ENCODE results near the gene SRRM4. TPM values are rescaled to one million over a fixed set of nuclear protein-coding genes. Genes with fewer than 3 reads are reported as not detected.

Gene SRRM4
- total and polyA plus RNA-seq, 10 donors, result under 0.01 TPM; not detected in 8

DNA sequence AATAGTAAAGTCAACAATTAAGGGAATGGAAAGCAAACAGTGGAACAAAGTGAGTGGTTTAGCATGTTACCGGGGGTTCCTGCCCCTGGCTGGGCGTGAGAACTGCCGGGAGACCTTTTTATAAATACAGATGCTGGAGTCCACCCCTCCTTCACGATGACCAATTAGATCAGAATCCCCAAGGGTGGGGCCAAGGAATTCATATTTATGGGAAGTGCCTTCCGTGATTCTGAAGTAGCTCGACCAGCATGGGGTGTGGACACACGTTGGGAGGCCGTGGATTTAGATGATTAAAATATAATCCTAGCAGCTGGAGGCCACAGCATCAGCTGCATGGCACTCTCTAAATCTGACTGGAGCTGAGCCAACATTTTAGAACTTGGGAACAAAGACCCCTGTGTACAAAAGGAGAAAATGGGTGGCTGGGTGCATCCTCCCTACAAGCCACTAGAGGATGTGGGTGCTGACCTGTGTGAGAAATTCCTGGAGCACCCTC lies 87.9 kb downstream of the SRRM4 start:
- no peaks in the 10 kb centered on the region for H3K9me3 ChIP-seq
- TF ChIP-seq, protein P1, sequence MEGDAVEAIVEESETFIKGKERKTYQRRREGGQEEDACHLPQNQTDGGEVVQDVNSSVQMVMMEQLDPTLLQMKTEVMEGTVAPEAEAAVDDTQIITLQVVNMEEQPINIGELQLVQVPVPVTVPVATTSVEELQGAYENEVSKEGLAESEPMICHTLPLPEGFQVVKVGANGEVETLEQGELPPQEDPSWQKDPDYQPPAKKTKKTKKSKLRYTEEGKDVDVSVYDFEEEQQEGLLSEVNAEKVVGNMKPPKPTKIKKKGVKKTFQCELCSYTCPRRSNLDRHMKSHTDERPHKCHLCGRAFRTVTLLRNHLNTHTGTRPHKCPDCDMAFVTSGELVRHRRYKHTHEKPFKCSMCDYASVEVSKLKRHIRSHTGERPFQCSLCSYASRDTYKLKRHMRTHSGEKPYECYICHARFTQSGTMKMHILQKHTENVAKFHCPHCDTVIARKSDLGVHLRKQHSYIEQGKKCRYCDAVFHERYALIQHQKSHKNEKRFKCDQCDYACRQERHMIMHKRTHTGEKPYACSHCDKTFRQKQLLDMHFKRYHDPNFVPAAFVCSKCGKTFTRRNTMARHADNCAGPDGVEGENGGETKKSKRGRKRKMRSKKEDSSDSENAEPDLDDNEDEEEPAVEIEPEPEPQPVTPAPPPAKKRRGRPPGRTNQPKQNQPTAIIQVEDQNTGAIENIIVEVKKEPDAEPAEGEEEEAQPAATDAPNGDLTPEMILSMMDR (IDR thresholded peaks at IDR 0.05 in 8 of 11, conservative IDR thresholded peaks at IDR 0.05 in 3 of 11), result no peak
- TF ChIP-seq POLR2AphosphoS5 (IDR thresholded peaks at IDR 0.05) (no peak), POLR2A (IDR thresholded peaks at IDR 0.05) (no peak)
- H3K27ac ChIP-seq, result no peak overlapping the region
- peaks cover 0 to 28% (median 0%) of the 10 kb centered on the region in 7 donors for H3K27me3 ChIP-seq (replicated peaks in 1 of 7)
- H3K4me3 ChIP-seq, result no peak overlapping the region
- DNase-seq, result no peak
- intact Hi-C loops (cut with DNase I; ENCODE audit: low total_unique reads), result no loop called here
- H3K36me3 ChIP-seq, result no peaks in the 10 kb centered on the region
- WGBS, 5 donors, result 25 to 43% (median 35%) methylated on average over 8 of the region's 8 CpGs
- no peaks in the 10 kb centered on the region for H3K4me1 ChIP-seq

DNA sequence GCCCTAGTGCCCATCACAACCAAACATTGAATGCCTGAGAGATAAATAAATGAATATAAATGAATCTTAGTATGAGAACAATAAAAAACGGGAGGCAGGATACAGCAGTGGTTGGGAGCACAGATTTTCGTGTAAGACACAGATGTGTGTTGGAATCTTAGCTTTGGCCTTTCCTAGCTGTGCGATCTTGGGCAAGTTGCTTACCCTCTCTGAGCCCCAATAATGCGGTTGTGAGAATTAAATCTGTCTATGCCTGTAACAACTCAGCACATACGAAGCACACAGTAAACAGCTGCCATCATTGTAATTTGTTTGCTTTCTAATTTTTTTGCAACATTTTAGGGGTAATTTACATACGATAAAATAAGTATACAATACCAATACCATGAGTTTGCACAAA lies 89.8 kb downstream of the SRRM4 start:
- no peaks in the 10 kb centered on the region for H3K9me3 ChIP-seq
- no peaks in the 10 kb centered on the region for H3K36me3 ChIP-seq
- TF ChIP-seq POLR2A (IDR thresholded peaks at IDR 0.05), result no peak
- TF ChIP-seq, protein P1 (IDR thresholded peaks at IDR 0.05 in 8 of 11, conservative IDR thresholded peaks at IDR 0.05 in 3 of 11), result no peak
- no peak for TF ChIP-seq POLR2AphosphoS5 (IDR thresholded peaks at IDR 0.05)
- WGBS, 5 donors, result 77 to 84% (median 80%) methylated on average over 6 of the region's 6 CpGs
- no peak overlapping the region for H3K27ac ChIP-seq
- peaks cover 0 to 28% (median 0%) of the 10 kb centered on the region in 7 donors for H3K27me3 ChIP-seq (replicated peaks in 1 of 7)
- no peak for DNase-seq
- intact Hi-C loops (cut with DNase I; ENCODE audit: low total_unique reads), result no loop called here
- no peak overlapping the region for H3K4me3 ChIP-seq
- no peaks in the 10 kb centered on the region for H3K4me1 ChIP-seq

DNA sequence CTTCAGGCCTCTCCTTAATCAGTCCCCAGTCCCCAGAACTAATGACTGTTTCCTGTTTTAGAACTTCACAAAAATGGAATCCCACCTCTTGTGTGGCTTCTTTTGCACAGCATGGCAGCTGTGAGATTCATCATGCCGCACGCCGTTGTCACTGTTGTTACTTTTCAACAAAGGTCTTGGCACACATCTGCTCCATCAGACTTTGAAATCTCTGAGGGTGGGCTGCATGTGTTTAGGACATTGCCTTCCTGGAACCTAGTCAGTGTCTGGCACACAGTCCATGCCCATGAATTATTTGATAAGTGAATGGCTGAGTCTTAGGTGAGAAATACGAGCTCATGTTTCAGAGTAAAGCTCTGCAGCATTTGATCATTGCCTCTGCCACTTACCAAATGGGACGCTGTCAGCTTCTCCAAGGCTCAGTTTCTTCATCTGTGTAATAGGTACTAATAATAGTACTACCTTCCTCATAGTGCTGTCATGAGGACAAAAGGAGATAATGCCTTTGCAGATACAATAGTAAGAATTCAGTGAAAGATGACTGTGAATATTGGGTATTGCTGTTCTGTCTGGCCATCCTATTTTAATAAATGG lies 90.4 kb downstream of the SRRM4 start:
- Histone ChIP-seq H3K9me3 (no peaks in the 10 kb centered on the region), H3K27ac (no peak overlapping the region), H3K4me1 (no peaks in the 10 kb centered on the region), H3K36me3 (no peaks in the 10 kb centered on the region), H3K27me3 (replicated peaks in 1 of 7) (peaks cover 0 to 28% (median 0%) of the 10 kb centered on the region in 7 donors), H3K4me3 (no peak overlapping the region)
- intact Hi-C loops (cut with DNase I; ENCODE audit: low total_unique reads), result no loop called here
- TF ChIP-seq POLR2A (IDR thresholded peaks at IDR 0.05), result no peak
- TF ChIP-seq, protein P1 (IDR thresholded peaks at IDR 0.05 in 8 of 11, conservative IDR thresholded peaks at IDR 0.05 in 3 of 11), result no peak
- TF ChIP-seq POLR2AphosphoS5 (IDR thresholded peaks at IDR 0.05), result no peak
- DNase-seq, result no peak
- 77 to 84% (median 78%) methylated on average over 5 of the region's 5 CpGs for WGBS, 5 donors

DNA sequence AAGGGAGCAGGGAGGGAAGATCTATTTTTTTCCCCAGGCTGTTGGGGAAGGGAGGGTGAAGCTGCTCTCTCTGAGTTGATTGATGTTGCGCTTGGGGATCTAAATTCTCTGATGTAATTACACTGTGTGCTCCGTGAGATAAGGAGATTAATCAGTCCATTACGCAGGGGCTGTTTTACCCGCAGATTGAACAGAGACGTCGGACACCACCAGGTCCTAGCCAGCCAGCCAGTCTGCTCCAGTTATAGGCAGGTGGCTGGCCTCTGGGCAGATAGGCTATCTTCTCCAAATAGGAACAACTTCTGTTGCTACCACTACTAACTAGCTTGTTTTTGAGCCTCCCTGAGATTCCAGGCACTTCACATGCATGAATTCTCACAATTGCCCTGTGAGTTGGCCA lies 91.1 kb downstream of the SRRM4 start:
- 48 to 61% (median 54%) methylated on average over 6 of the region's 6 CpGs for WGBS, 5 donors

More for the DNA sequence above, 91.1 kb downstream of the SRRM4 start:
- Histone ChIP-seq H3K27me3 (replicated peaks in 1 of 7) (peaks cover 0 to 28% (median 0%) of the 10 kb centered on the region in 7 donors), H3K9me3 (no peaks in the 10 kb centered on the region), H3K36me3 (no peaks in the 10 kb centered on the region), H3K4me1 (no peaks in the 10 kb centered on the region), H3K27ac (no peak overlapping the region), H3K4me3 (no peak overlapping the region)
- intact Hi-C loops (cut with DNase I; ENCODE audit: low total_unique reads), result no loop called here
- TF ChIP-seq POLR2A (IDR thresholded peaks at IDR 0.05) (no peak), POLR2AphosphoS5 (IDR thresholded peaks at IDR 0.05) (no peak)
- TF ChIP-seq, protein P1 (IDR thresholded peaks at IDR 0.05 in 8 of 11, conservative IDR thresholded peaks at IDR 0.05 in 3 of 11), result no peak
- no peak for DNase-seq
